PFSK-1 (cell line): ENCODE results near the gene INSM1.

Experiments
- SIN3A ChIP-seq: IDR thresholded peaks from 2 replicates; pipeline ENCODE4 v1.6.1; 2012; ENCODE audit warnings: mild to moderate bottlenecking, low read length, moderate library complexity, borderline replicate concordance; ENCODE audit not compliant: insufficient read depth
- TF ChIP-seq, protein P1 (sequence below), 2 experiments: IDR thresholded peaks; 2 replicates each; pipeline versions ENCODE4 v1.6.1 to v1.8.0; 2011 to 2012; ENCODE audit warnings: low read depth in 2 of 2, low read length in 2 of 2, control low read depth in 1 of 2, inconsistent platforms in 1 of 2, mild to moderate bottlenecking in 1 of 2, moderate library complexity in 1 of 2; ENCODE audit not compliant: insufficient read depth in 1 of 2

DNA sequence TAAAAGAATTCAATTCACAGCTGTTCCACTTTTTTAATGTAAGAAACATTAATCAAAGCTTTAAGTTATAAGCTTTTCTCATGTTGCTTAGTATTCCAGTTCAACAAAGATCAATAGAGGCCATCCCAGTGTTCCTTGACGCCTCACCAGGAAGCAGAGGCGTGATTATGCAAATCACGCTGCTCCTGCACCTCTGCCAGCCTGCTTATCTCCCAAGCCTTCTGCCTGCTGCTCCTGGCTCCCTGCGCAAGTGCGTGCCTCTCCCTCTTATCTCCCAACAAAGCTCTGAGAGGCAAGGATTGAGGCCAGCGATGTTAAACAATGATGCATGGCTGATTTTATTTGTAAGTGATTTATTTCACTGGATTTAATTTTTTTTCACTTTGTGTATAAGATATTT is 42.8 kb downstream of the INSM1 start:
- TF ChIP-seq SIN3A, result no peak
- TF ChIP-seq, protein P1, sequence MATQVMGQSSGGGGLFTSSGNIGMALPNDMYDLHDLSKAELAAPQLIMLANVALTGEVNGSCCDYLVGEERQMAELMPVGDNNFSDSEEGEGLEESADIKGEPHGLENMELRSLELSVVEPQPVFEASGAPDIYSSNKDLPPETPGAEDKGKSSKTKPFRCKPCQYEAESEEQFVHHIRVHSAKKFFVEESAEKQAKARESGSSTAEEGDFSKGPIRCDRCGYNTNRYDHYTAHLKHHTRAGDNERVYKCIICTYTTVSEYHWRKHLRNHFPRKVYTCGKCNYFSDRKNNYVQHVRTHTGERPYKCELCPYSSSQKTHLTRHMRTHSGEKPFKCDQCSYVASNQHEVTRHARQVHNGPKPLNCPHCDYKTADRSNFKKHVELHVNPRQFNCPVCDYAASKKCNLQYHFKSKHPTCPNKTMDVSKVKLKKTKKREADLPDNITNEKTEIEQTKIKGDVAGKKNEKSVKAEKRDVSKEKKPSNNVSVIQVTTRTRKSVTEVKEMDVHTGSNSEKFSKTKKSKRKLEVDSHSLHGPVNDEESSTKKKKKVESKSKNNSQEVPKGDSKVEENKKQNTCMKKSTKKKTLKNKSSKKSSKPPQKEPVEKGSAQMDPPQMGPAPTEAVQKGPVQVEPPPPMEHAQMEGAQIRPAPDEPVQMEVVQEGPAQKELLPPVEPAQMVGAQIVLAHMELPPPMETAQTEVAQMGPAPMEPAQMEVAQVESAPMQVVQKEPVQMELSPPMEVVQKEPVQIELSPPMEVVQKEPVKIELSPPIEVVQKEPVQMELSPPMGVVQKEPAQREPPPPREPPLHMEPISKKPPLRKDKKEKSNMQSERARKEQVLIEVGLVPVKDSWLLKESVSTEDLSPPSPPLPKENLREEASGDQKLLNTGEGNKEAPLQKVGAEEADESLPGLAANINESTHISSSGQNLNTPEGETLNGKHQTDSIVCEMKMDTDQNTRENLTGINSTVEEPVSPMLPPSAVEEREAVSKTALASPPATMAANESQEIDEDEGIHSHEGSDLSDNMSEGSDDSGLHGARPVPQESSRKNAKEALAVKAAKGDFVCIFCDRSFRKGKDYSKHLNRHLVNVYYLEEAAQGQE (IDR thresholded peaks at IDR 0.05; ENCODE audit: insufficient read depth in 1 of 2, low read depth in 2 of 2, low read length in 2 of 2), result no peak
